Activated CD4-positive, alpha-beta T cell treated with anti-CD3 and anti-CD28 coated beads for 48 hours (primary cell): ENCODE measurements around the gene DNAI2.
"Not testable (repeated sequence)": the region's sequence is repeated elsewhere in the genome, so short reads cannot be mapped to it uniquely, and the experiment has no call there.

Source experiments
- DNase-seq: peaks from one replicate; pipeline ENCODE4 v3.0.0-alpha.2; 2020

DNAI2 gene

DNA sequence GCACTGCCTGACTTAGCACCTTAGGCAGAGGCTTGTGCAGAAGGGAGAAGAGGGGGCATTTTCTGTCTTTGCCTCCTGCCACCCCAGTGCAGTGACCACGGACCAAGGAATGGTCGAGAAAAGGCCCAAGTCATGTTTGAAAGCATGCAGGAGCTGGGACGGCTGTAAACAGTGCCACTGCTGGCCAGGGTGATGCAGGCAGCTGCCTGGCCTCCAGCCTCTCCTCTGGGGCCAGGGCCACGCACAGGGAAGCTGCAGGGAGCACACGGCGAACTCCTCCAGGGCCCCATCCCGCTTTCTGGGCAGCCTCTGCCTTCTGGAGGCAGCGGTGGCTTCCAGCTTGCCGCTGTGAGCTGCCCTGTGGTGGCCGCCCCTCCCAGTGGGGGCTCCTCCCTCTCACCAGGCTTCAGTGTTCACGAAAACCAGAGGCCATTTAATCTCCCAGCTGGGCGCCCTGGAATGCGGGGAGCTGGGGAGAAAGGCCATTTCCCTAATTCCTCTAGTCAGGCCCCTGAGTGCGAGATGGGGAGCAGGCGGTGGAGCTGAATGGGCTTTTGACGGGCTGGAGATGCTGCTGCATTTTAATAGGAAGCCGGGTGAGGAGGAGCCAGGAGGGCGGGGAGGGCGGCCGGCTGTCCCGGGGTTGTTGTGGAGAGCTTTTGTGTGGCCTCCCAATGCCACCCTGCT lies 28.7 kb upstream of the DNAI2 start:
- DNase-seq: no peak

DNA sequence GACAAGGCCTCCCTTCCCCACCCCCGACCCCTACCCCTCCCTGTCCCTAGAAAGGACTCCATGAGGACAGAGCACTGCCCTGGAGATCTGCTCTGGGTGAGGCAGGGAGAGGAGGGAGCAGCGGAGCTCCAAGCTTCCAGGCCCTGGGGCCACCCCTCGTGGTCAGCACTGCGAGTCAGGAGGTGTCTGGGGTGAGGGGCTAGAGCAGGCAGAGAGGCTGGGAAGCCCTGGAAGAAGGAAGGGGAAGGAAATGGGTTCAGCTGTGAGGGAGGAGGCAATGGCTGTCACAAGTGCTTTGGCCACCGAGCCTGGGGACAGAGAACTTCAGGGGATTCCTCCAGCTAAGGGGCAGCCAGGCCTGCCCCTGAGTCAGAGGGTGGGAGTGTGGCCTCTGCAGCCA lies 28.2 kb upstream of the DNAI2 start:
- DNase-seq: no peak

DNA sequence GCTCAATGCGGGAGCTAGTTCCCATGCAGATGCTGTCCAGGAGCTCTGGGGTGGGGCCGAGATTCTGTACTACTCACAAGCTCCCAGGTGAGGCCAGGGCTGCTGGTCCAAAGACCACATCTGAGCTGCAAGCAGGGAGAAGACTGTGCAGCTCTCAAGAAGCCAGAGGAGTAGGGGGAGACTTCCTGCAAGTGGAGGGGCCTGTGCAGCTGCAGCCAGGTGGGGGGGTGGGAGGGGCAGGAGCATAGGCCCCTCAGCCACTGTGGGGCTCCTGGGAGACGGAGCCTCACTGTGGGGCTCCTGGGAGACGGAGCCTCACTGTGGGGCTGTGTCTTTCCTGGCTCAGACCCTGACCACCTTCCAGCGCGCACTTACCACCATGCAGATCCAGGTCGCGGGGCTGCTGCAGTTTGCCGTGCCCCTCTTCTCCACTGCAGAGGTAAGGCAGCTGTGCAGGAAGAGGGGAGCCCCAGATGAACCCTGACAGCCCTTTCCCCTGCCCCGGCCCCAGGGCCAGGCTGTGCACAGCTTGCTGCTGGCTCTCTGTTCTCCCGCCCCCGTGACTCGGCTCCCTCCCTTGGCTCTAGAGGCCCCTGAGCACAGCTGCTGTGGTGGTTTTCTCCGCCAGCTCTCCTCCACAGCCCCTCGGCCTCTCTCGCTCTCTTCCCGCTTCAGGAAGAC lies 24.3 kb upstream of the DNAI2 start:
- DNase-seq: no peak

DNA sequence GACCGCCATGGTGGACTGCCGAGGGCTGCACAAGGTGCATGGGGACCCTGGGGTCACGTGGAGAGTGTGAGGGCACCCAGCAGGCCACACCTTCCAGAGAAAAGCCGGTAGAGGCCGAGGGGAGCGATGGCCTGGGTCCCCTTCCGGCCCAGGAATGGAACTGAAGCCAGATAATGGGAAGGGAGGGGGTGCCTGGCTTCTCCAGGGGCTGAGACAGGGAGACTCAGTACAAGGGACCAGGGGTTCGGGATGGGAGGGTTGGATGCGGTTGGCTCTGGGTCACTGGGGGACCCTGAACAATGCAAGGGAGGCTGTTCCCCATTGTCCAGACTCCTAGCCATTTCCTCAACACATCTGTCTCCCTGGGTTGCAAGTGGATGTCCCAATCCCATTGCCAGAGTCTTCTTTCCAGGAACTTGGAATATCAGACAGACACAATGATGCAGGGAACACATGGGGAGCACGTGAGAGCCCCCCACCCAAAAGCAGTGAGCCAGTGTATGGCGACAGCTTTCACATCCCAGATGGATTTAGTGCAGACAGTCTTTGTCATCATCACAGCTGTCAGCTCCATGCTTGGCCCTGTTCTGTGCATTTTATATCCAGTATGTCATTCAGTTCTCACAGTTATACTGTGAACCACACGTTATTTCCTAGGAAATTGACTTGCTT lies 23.6 kb upstream of the DNAI2 start:
- no peak for DNase-seq

DNA sequence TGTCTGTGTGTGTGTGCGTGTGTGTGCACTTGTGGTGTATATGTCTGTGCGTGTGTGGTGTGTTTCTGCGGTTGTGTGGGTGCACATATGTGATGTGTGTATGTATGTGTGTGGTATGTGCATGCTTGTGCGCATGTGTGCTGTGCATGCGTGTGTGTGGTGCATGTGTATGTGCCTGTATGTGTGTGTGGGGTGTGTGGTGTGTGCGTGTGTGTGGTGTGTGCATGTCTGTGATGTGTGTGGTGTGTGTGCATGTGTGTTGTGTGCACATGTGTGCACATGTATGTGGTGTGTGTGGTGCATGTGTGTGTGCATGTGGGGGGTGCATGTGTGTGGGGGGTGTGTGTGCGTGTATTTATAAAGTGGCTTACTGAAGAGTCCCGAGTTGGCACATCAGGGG lies 23.0 kb upstream of the DNAI2 start:
- no peak for DNase-seq

DNA sequence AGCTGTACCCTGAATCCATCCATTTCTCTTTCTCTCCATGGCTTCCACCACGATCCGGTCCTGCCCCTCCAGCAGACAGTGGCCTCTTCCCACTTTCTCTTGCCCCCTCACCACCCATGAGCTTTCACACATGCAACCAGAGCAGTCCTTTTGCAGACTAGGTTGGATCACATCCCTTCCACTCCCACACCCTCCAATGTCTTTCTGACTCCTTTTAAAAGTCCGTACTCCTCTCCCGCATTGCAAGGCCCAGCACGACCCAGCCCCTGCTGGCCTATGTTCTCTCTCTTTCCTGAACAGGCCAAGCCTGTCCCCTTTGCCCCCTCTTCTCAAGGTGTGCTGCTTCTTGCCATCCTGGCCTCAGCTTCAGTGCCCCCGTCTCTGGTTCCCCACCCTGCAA lies 22.5 kb upstream of the DNAI2 start:
- no peak for DNase-seq

DNA sequence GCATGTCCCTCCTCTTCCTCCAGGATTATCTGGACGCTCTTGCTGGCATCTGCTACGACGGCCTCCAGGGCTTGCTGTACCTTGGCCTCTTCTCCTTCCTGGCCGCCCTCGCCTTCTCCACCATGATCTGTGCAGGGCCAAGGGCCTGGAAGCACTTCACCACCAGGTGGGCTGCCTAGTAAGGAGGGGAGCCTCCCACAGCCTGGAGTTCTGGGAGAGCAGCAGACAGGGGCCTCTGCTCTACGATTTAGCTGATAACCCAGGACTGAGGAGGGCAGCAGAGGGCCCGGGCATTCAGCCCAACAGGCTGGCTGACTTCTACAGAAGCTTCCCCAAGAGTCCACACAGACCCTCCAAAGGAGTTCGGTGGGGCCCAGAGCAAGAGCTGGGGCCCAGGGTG lies 21.8 kb upstream of the DNAI2 start:
- DNase-seq: no peak

DNA sequence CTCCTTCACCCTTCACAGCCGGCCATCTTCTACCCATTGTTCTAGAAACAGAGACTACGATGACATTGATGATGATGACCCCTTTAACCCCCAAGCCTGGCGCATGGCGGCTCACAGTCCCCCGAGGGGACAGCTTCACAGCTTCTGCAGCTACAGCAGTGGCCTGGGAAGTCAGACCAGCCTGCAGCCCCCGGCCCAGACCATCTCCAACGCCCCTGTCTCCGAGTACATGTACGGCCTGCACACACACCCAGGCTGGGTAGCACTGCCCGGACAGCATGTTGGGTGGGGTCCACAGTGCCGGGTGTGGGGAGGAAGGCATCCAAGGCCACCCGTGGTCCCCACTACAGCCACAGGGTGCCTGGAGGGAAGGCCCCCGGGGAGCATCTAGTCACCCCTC lies 21.0 kb upstream of the DNAI2 start:
- DNase-seq: no peak

DNA sequence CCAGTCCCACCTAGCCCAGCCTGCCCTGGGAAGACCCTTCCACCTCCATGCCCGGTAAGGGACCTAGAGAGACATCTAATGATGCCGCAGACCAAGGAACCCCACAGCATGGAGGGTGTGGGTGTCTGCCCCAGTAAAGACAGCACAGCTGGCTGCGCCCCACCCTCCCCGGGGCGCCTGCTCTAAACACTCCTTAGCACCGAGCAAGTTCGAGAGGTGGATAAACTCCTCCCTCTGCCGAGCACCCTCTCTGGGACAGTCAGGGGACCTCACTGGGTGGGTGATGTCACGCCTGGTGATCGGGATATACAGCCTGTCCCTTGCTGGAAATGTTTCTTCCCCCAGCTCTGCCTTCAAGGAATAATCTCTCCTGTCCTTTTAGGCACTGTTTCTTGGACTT lies 16.7 kb upstream of the DNAI2 start:
- no peak for DNase-seq

DNA sequence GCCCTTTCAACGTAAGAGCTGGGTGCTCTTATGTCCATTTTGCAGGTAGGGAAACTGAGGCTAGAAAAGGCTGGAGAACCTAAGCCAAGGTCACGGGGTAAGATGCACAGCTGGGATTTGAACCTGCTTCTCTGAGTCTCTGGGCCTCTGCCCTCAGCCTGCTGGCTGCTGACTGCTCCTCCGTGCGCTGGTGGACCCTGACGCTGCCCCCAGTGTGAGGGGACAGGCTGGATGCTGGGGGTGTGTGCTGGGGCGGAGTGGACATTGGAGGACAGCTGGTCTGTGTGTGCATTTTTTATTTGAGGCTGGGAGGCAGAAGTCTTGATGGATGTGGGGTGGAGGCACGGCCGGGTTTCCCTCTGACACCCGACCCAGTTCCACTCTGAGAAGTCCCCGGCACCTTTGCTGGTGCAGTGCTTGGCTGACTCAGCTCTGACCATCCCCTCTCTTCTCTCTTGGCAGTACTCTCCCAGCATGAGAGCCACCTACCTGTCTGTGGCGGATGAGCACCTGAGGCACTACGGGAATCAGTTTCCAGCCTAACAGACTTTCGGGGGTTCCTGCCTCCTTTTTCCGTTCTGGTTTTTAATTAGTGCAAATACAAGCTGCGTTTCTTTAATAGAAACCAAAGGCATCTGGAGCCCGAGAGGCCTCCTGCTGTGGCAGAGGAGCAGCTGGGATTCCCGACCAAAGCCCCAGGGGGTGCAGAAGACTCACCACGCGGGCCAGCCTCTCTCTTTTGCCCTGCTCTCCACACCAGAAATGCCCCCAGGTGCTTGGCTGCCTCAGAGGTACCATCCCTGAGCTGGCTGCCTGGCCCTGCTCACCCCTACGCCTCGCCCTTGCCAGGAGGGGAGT lies 14.1 kb upstream of the DNAI2 start:
- DNase-seq: no peak

DNA sequence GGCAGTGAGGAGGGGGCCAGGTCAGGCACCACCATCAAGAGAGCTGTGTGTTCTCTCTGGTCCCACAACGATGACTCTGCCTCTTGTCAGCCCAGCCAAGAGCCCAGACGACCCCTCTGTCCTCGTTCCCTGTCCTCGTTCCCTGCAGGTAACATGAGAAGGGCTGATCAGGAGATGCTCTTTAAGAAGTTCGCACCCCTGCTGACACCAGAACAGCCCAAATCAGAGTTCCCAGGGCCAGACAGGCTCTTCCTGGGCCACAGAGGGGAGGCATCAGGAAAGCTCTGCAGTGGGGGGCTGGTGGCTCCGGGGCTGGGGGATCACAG lies 13.5 kb upstream of the DNAI2 start:
- DNase-seq: no peak

DNA sequence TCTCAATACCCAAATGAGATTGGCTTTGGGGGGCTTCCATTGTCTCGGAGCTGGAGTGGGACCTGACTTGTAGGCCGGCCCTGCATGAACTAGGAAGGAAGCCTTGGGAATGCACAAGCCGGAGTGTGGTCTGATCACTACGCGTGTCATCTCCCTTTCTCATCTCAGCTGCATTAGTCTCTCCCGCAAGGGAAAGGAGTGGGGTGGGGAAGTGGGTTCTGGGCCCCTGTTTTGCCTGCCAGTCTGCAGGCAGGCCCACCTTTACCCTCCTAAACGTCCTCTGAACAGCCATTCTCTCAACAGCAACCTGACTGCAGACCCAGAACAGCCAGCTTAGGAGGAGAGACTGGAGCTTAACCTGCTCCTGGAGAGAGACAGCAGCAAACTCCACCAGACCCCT lies 11.4 kb upstream of the DNAI2 start:
- DNase-seq: no peak

DNA sequence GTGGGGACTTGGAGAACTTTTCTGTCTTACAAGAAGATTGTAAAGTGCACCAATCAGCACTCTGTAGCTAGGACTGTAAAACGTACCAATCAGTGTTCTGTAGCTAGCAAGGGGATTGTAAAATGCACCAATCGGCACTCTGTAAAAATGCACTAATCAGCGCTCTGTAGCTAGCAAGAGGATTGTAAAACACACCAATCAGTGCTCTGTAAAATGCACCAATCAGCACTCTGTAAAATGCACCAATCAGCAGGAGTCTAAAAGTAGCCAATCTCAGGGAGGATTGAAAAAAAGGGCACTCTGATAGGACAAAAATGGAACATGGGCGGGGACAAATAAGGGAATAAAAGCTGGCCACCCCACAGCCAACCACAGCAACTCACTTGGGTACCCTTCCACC lies 7.0 kb upstream of the DNAI2 start:
- DNase-seq: not testable (repeated sequence)

DNA sequence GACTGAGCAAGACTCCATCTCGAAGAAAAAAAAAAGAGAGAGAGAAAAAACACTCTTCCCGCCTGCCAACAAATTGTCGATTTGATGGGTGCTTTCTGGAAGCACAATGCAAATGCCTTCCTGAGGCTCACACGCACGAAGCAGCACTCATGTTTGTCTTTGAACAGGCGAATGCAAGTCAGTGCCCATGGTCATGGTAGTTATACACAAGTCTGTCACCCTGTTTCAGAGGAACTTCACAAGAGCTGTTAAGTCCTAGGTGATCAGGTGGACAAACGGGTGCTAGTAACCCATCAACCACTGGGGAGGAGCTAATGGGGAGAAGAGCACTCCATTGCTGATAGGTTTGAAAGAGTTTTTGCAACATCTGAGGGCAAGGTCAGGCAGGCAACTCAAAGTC lies 6.5 kb upstream of the DNAI2 start:
- DNase-seq: no peak

DNA sequence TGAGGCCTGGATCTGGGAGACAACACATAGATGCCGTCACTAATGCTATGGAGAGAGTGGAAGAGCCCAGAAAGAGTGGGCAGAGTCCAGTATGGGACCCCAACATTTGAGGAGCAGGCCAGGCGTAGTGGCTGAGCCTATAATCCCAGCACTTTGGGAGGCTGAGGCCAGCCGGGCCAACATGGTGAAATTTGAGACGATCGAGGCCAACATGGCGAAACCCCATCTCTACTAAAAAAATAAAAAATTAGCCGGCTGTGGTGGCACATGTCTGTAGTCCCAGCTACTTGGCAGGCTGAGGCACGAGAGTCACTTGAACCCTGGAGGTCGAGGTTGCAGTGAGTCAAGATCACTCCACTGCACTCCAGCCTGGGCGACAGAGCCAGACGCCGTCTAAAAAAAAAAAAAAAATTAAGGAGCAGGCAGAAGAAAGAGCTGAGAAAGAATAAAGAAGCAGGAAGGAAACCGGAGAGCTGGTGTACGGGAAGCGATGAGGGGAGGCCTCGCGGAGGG lies 6.0 kb upstream of the DNAI2 start:
- no peak for DNase-seq

DNA sequence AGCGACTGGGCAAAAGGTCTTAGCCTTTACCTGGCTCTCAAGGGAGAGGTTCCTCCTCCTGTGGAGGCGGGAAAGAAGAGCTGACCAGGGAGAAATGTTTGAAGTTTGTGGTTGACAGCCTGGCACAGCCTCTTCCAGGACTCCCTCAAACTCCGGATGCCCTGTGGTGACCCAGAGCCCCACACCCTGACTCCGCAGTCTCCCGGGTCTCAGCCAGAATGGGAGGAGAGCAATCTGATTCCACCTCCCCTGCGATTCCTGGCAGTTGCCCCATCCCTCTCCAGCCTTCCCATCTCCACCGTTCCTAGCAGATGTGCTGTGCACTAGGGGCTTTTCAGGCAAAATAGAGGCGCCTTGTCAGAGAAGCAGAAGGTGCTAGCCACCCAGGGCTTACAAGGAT lies 5.5 kb upstream of the DNAI2 start:
- DNase-seq: no peak

DNA sequence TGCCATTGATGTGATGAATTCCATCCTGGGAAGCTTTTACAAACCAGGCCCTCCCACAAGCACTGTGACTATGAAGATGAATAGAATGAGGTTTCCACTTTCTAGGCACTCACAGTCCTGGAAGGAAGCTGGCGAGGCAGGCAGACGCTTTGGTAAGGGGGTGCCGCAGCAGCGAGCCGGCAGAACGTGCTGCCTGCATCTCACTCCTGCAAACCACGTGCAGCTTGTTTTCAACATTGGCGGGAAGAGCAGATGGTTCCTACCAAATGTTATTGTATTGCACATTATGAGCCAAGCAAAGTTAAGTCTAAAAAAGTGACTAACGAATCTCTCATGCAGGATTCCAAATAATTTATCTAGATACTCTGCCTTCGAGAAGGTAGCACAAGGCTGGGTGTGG lies 3.7 kb upstream of the DNAI2 start:
- no peak for DNase-seq

DNA sequence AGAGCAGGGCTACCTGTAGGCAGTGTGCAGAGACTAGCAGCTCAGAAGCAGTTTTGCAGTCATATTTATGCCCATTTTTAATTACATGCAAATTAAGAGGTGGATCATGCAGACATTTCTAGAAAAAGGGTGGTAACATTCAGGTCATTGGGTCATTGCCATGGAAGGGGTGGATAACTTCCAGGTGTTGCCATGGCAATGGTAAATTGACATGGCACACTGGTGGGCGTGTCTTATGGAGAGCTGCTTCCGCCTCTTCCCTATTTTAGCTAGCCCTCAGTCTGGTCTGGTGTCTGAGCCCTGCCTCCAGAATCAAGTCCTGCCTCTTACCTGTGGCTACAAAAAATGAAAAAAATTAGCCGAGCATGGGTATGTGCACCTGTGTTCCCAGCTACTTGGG lies 2.8 kb upstream of the DNAI2 start:
- DNase-seq: no peak

DNA sequence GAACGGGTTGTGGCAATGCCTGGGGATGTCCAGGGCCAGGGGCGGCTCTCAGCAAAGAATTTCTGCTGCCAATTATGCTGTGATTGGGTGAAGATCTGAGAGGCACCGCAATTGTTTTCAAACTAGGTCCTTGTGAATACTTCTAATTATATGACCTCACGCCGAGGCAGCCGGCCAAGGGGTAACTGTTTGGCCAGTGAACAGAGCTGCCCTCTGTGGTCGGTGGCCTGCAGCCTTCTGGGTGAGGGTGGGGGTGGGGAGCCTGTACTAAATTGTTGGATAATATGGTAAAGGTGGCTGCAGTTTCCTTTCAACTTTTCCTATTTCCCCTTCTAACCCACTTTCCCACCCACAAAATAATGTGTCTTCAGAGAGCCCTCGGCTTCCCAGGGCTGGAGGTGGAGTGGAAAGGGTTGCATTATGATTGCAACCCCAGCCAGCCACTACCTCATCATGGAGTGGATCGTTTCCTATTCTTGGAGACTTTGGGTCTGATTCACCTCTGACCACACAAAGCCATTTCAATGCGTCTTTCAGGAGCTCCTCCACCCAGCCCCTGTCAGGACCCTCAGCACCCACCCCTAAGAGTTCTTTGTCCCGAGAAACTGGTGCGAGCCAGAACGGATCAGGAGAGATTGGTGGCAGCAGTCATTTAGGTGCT lies 2.0 kb upstream of the DNAI2 start:
- no peak for DNase-seq

DNA sequence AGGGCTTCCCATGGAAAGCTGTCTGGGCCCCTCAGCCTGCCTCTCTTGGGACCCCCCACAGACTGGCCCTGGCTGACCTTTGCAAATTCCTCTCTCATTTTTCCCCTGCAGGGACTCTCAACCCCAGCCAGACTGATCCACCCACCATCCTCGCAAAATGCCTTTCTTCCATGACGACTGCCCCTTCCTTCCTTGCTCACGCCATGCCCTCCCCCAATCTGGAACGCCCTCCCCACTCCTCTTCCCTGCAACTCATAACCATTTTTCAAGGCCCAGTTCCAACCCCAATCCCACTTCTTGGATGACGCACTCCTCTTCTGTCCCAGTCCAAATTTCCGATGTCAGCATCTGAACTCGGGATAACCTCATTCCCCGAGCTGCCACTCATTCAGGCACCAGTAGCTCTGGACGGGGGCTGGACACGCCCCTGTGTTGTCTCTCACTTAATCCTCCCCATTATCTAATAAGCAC lies 1.3 kb upstream of the DNAI2 start:
- no peak for DNase-seq

DNA sequence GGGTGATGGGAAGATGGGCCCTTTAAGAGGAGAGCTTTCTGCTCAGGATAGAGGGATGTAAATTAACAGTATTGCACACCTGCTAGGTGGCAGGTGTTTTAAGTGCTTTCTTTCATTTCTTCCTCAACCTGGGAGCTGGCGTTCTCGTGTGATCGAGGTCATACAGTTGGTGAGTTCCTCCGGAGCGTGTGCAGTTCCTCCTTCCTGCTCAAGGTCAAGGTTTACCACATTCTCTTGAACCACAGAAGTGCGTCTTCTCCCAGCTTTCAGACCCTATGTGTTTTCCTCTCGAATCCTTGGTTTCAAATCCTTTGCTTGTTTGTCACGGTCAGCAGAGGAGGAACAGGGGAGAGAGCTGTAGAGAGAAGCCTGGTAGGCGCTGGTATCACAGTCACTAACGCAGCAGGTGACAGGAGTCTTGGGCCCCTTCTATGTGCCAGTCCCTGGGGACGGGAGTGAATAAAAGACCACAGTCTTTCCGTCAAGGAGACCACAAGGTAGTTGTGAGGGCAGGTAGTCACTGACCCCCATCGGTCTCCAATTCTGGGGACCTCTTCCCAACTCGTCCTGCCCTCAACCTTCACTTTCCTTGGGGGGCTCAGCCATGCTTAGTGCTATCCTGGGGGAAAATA lies 791 bp downstream of the DNAI2 start:
- DNase-seq: no peak

DNA sequence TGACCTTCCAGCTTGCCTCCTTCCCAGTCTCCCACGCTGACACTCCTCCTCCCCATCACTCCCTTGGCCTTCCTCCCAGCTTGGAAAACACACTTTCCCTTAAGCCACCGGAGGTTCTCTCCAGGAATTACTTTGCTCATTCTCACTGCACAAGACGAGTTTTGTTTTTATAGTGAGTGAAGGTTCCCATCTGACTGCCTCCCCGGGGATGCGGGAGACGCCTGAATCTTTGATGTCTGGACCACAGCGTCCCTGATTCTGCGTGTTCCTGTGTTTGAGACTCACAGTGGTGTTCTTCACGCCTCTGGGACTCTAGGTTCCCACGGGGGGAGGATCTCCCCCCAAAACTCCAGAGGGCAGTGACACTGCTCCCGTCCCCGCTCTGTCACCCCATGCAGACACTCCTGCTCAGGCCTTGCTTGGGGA lies 2.0 kb downstream of the DNAI2 start:
- no peak for DNase-seq
